Cardiac ventricle fibroblast (primary cell): ENCODE results near the gene CYP11A1. TPM values are rescaled to one million over a fixed set of nuclear protein-coding genes. Genes with fewer than 3 reads are reported as not detected.

Experiments used
- total RNA-seq: library from RNA; depleted of rRNA; stranded (reverse); fragments of >200 nt; gene quantifications from 2 replicates; pipeline ENCODE4 v1.2.3, GENCODE V29; 2015

The CYP11A1 gene
- 0.81 and 1.7 TPM in 2 replicates for total RNA-seq

DNA sequence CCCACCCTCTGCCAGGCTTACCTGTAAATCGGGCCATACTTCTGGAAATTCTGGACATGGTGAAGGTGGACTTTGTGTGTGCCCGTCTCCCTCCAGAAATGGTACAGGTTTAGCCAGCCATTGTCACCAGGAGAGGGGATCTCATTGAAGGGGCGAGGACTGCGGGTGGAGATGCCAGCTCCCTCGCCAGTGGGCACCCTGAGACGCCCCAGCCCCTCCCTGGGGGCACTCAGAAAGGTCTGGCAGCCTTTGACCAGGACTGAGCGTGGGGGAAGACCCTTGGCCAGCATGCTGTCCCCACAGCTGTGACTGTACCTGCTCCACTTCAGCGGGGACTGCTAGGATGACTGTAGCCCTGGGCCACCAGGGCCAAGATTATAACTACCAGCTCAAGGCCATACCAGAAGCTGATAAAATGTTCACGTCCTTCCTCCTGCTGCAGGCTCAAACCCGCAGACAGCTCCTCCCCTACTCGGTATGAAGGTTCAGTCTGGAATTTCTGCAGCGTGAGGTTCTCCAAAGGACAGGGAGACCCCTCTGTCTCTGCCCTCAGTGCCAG is at the start of gene CYP11A1:
CYP11A1 (minus strand) TSS at position 351 of the 559 bp plus-strand sequence; CDS start at position 290, 61 bp downstream.

Other genes starting within 250 kb of the CYP11A1 start
- gene ISLR2, start 237.1 kb downstream of the CYP11A1 start, total RNA-seq, result not detected in 2 replicates
- gene ISLR, start 193.9 kb downstream of the CYP11A1 start, total RNA-seq, result 259 and 362 TPM in 2 replicates
- 0.44 TPM in 1 of 2 replicates, not detected in the other for gene STRA6, start 164.9 kb downstream of the CYP11A1 start, total RNA-seq
- not detected in 2 replicates for gene CCDC33, start 131.3 kb downstream of the CYP11A1 start, total RNA-seq
- 3.2 and 4.4 TPM in 2 replicates for gene SEMA7A, start 66.3 kb upstream of the CYP11A1 start, total RNA-seq
- gene UBL7, start 93.5 kb upstream of the CYP11A1 start, total RNA-seq, result 45.3 and 50.1 TPM in 2 replicates
- gene ARID3B, start 173.6 kb upstream of the CYP11A1 start, total RNA-seq, result 0.29 and 0.44 TPM in 2 replicates
- 42.1 and 53.0 TPM in 2 replicates for gene CLK3, start 248.2 kb upstream of the CYP11A1 start, total RNA-seq